GM12878 (cell line): ENCODE data around the gene ANO2. TPM values are rescaled to one million over a fixed set of nuclear protein-coding genes. Genes with fewer than 3 reads are reported as not detected.

ENCODE experiments used
- ATAC-seq: fragments of 200-7000 bp; cut with Tn5 transposase; 3 replicates; pipeline ENCODE4 v1.9.1; 2020; ENCODE audit warnings: mild to moderate bottlenecking, moderate library complexity
- BruUV-seq: library from RNA; stranded (reverse); fragments of 400-500 nt; replicated peaks from 2 replicates; lab custom pipeline; 2021; lab: Mats Ljungman, UMichigan
- CTCF ChIA-PET: fragments of 300-600 bp; sonication (Branson Sonifier 250); formaldehyde crosslinking; extraction: SDS; loops from one replicate; lab custom pipeline; 2021; ENCODE audit warnings: inconsistent platforms; lab: Yijun Ruan, JAX
- POLR2A ChIA-PET: fragments of 350-600 bp; formaldehyde crosslinking; extraction: SDS; loops from one replicate; lab custom pipeline; 2021; ENCODE audit warnings: inconsistent platforms; lab: Charles Lee
- RAD21 ChIA-PET: fragments of 300-600 bp; sonication (Branson Sonifier 250); formaldehyde crosslinking; loops from one replicate; lab custom pipeline; 2023; ENCODE audit warnings: antibody characterized with exemption; ENCODE audit not compliant: unreplicated experiment; lab: Charles Lee
- SMC1A ChIA-PET: fragments of 300-600 bp; sonication (Branson Sonifier 250); formaldehyde crosslinking; loops from one replicate; lab custom pipeline; 2023; ENCODE audit not compliant: unreplicated experiment, uncharacterized antibody; lab: Charles Lee
- DNase-seq: peaks from one replicate; pipeline ENCODE4 v3.0.0-alpha.2; 2011; ENCODE audit warnings: low read depth, low spot score
- FAIRE-seq: peaks from 3 replicates; lab custom pipeline; 2011; peaks lifted over from hg19 to GRCh38; lab: Jason Lieb, UNC
- H2AFZ ChIP-seq: 2 replicates; pipeline ENCODE4 v1.6.0; 2011; ENCODE audit warnings: low read depth, low read length, control low read depth; ENCODE audit not compliant: control insufficient read depth
- H3K27ac ChIP-seq: 2 replicates; pipeline ENCODE4 v1.5.1; 2011; ENCODE audit warnings: control low read depth; ENCODE audit not compliant: control insufficient read depth, insufficient read depth
- H3K27me3 ChIP-seq, 2 experiments: replicated peaks in 1 of 2; 2 replicates each; pipeline versions ENCODE4 v1.6.0 to v1.6.1; 2011; ENCODE audit warnings: low read length in 1 of 2; ENCODE audit not compliant: control insufficient read depth in 2 of 2, insufficient read depth in 2 of 2
- H3K36me3 ChIP-seq, 2 experiments: 2 replicates each; pipeline ENCODE4 v1.5.1; 2011; ENCODE audit warnings: low read length in 1 of 2; ENCODE audit not compliant: control insufficient read depth in 2 of 2, insufficient read depth in 2 of 2
- H3K4me1 ChIP-seq: 2 replicates; pipeline ENCODE4 v1.6.1; 2011; ENCODE audit warnings: mild to moderate bottlenecking, low read length, moderate library complexity, mixed read lengths; ENCODE audit not compliant: control insufficient read depth, insufficient read depth
- H3K4me2 ChIP-seq: 2 replicates; pipeline ENCODE4 v1.6.0; 2011; ENCODE audit warnings: control low read depth; ENCODE audit not compliant: control insufficient read depth, insufficient read depth
- H3K4me3 ChIP-seq: fragments of 200-600 bp; sonication (generic); 2 replicates; pipeline ENCODE4 v1.5.1; 2016
- H3K79me2 ChIP-seq: 2 replicates; pipeline ENCODE4 v1.6.0; 2011; ENCODE audit warnings: low read length; ENCODE audit not compliant: control insufficient read depth, insufficient read depth
- H3K9ac ChIP-seq: 2 replicates; pipeline ENCODE4 v1.8.0; 2011; ENCODE audit warnings: low read length, control low read depth, mixed read lengths; ENCODE audit not compliant: control insufficient read depth, insufficient read depth
- H3K9me3 ChIP-seq: replicated peaks from 3 replicates; pipeline ENCODE4 v1.5.1; 2011; ENCODE audit warnings: mild to moderate bottlenecking, low read length; ENCODE audit not compliant: control insufficient read depth, insufficient read depth
- H4K20me1 ChIP-seq: 2 replicates; pipeline ENCODE4 v1.6.0; 2011; ENCODE audit not compliant: control insufficient read depth, insufficient read depth
- ASH2L ChIP-seq: fragments of 300-600, 200-600 bp; sonication (generic); IDR thresholded peaks from 2 replicates; pipeline ENCODE4 v1.6.1; 2017; ENCODE audit warnings: low read depth, mild to moderate bottlenecking, borderline replicate concordance
- EED ChIP-seq: sonication (generic); IDR thresholded peaks from 2 replicates; pipeline ENCODE4 v1.6.1; 2016; ENCODE audit warnings: antibody characterized with exemption, low read depth
- FOXM1 ChIP-seq: IDR thresholded peaks from 2 replicates; pipeline ENCODE4 v1.6.1; 2012; ENCODE audit warnings: low read depth, mild to moderate bottlenecking, inconsistent platforms, low read length, moderate library complexity
- IKZF1 ChIP-seq: fragments of 450-650 bp; conservative IDR thresholded peaks from 2 replicates; pipeline ENCODE4 v1.6.1; 2017; ENCODE audit warnings: antibody characterized with exemption, mild to moderate bottlenecking
- KAT2A ChIP-seq: conservative IDR thresholded peaks from 2 replicates; pipeline ENCODE4 v1.6.1; 2011; ENCODE audit warnings: low read depth, low read length; ENCODE audit not compliant: control insufficient read depth
- MEF2A ChIP-seq: IDR thresholded peaks from 2 replicates; pipeline ENCODE4 v1.6.1; 2011; ENCODE audit warnings: low read depth, mild to moderate bottlenecking, low read length, moderate library complexity; ENCODE audit not compliant: insufficient read depth
- MYB ChIP-seq: fragments of 150-350 bp; IDR thresholded peaks from 2 replicates; pipeline ENCODE4 v1.6.1; 2014; ENCODE audit warnings: mild to moderate bottlenecking, low read depth, low read length, borderline replicate concordance
- NFIC ChIP-seq: IDR thresholded peaks from 2 replicates; pipeline ENCODE4 v1.6.1; 2012; ENCODE audit warnings: low read depth, mild to moderate bottlenecking, inconsistent platforms, low read length, moderate library complexity
- PRDM15 ChIP-seq: fragments of 450-650 bp; formaldehyde crosslinking; IDR thresholded peaks from 2 replicates; pipeline ENCODE4 v1.4.0; 2020; ENCODE audit warnings: mild to moderate bottlenecking, moderate library complexity
- SMAD5 ChIP-seq: IDR thresholded peaks from 2 replicates; pipeline ENCODE4 v1.6.1; 2016; ENCODE audit warnings: antibody characterized with exemption, low read depth
- SP1 ChIP-seq: IDR thresholded peaks from one replicate; pipeline ENCODE4 v1.6.1; 2011; ENCODE audit warnings: low read depth, low read length
- SPI1 ChIP-seq: IDR thresholded peaks from 2 replicates; pipeline ENCODE4 v1.6.1; 2011; ENCODE audit warnings: low read depth, mild to moderate bottlenecking, low read length, moderate library complexity, borderline replicate concordance; ENCODE audit not compliant: insufficient read depth
- YBX1 ChIP-seq: fragments of 450-650 bp; IDR thresholded peaks from 2 replicates; pipeline ENCODE4 v1.6.1; 2016; ENCODE audit warnings: antibody characterized with exemption
- WGBS: methylation state at CpG from one replicate; pipeline ENCODE4 v1.1.6; 2016; ENCODE audit warnings: low lambda C conversion rate; ENCODE audit not compliant: insufficient replicate concordance, insufficient coverage; ENCODE audit errors: missing lambda C conversion rate; 5-methylcytosine and 5-hydroxymethylcytosine counted together
- in situ Hi-C: fragments of 300-500 bp; cut with MboI; formaldehyde crosslinking; loops from 9 replicates; pipeline ENCODE4 v1.14.3; 2018; ENCODE audit warnings: mixed read lengths
- intact Hi-C: fragments of 100-400 bp; cut with micrococcal nuclease; formaldehyde crosslinking; loops from one replicate; pipeline ENCODE4 v1.14.2; 2022; ENCODE audit not compliant: unreplicated experiment
- polyA plus RNA-seq, 11 experiments: library from polyadenylated mRNA; depleted of rRNA in 4 of 11; unstranded in 6 of 11; stranded (reverse) in 5 of 11; fragments of >200 nt; fragmentation: Nextera tagmentation in 4 of 11; fragmentation: Illumina TruSeq in 1 of 11; extraction: Ambion mirVana in 4 of 11; extraction: Trizol in 1 of 11; gene quantifications; 1 replicate in 1 of 11; 2 replicates in 10 of 11; pipeline versions ENCODE4 v1.2.1 to v1.2.3, GENCODE V29; 2011 to 2016; ENCODE audit warnings: inconsistent platforms in 2 of 11, missing spikeins in 2 of 11, low read depth in 1 of 11
- total RNA-seq, 4 experiments: library from RNA; depleted of rRNA in 3 of 4; stranded (reverse); fragments of >200 nt in 3 of 4; fragmentation: Illumina TruSeq in 1 of 4; extraction: Trizol in 1 of 4; gene quantifications; 2 replicates each; pipeline versions ENCODE4 v1.2.1 to v1.2.3, GENCODE V29; 2013 to 2021

ANO2 gene
- total and polyA plus RNA-seq, 10 of the 15 experiments (the other 5 are each of a cell fraction or from before 2014, with no cell fraction given): not detected

GRCh38 chr12:5954661-5955060, 9.6 kb upstream of the ANO2 start:
- FAIRE-seq (no peak), ATAC-seq (no peak), DNase-seq (no peak)
- H3K4me2 ChIP-seq: no peak overlapping the region
- no peak for TF ChIP-seq KAT2A
- no peak for TF ChIP-seq ASH2L
- peak; percentile 0; the same call in 1 of the 2 replicates for TF ChIP-seq SPI1
- TF ChIP-seq FOXM1: no peak
- TF ChIP-seq SMAD5: no peak
- no peaks in the 10 kb centered on the region for H4K20me1 ChIP-seq
- BruUV-seq: no TSS peak
- no peak overlapping the region for H3K9ac ChIP-seq
- 0% methylated on average over 3 of the region's 3 CpGs for WGBS
- no peaks in the 10 kb centered on the region for H3K4me1 ChIP-seq
- ChIA-PET POLR2A (no interaction called here), SMC1A (no interaction called here), RAD21 (no interaction called here), CTCF (no interaction called here)
- H3K27me3 ChIP-seq: no peaks in the 10 kb centered on the region; a peak in 1 of 4 replicates
- intact Hi-C loops (no loop called here), in situ Hi-C loops (no loop called here)
- H3K79me2 ChIP-seq: no peaks in the 10 kb centered on the region
- no peak overlapping the region for H3K27ac ChIP-seq
- H2AFZ ChIP-seq: no peak overlapping the region
- H3K4me3 ChIP-seq: no peak overlapping the region
- no peaks in the 10 kb centered on the region for H3K9me3 ChIP-seq
- H3K36me3 ChIP-seq: no peaks in the 10 kb centered on the region

DNA sequence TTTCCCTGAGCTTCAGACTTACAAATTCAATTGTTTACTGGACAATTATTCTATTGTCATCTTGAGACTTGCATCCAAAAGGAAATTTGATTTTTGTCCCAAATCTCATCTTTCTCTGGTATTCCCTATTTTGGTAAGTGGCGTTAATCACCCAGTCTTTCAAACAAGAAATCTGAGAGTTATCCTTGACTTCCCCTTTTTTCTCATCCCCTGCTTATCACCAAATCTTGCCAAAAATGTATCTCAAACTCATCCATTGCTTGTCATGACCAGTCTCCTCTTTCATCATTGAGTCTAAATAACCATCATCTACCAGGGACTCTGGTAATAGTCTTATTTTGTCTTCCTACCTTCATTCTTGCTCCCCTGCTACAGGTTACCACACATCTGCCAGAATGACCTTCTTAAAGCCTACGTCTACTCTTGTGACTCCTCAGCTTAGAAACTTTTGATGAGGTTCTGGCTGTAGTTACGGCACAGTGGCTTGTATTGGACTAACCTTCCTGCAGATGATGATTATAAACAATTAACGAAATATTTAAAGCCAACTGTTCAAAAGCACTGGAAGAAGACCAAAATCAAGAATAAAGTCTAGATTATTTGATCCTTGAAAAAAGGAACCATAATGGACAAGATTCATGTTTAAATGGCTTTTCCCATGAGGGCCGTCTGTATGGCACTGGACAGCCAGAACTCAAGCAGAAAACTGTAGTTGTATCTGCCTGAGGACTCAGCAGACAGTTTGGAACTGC, 9.0 kb upstream of the ANO2 start:
- CTCF ChIA-PET: interaction anchor here (0.7 kb wide), 1 partner anchor 241 kb away, joined by 3 read pairs; no protein-coding TSS in a partner anchor
- Histone ChIP-seq H3K27ac (no peak overlapping the region), H3K27me3 (no peaks in the 10 kb centered on the region; a peak in 1 of 4 replicates), H3K79me2 (no peaks in the 10 kb centered on the region), H4K20me1 (no peaks in the 10 kb centered on the region), H3K4me3 (no peak overlapping the region), H3K4me2 (no peak overlapping the region), H3K4me1 (no peaks in the 10 kb centered on the region), H2AFZ (no peak overlapping the region), H3K9me3 (no peaks in the 10 kb centered on the region), H3K36me3 (no peaks in the 10 kb centered on the region), H3K9ac (no peak overlapping the region)
- no peak for DNase-seq
- POLR2A ChIA-PET: no interaction called here
- intact Hi-C loops: no loop called here
- BruUV-seq: no TSS peak
- in situ Hi-C loops: no loop called here
- SMC1A ChIA-PET: no interaction called here
- ATAC-seq: no peak
- WGBS: 42% methylated on average over 5 of the region's 5 CpGs
- no peak for FAIRE-seq
- RAD21 ChIA-PET: no interaction called here
- no peak for TF ChIP-seq PRDM15
- TF ChIP-seq EED: no peak
- TF ChIP-seq IKZF1: no peak
- no peak for TF ChIP-seq SP1
- TF ChIP-seq MEF2A: no peak
- no peak for TF ChIP-seq NFIC
- TF ChIP-seq YBX1: no peak
- TF ChIP-seq MYB: no peak
